ENCODE measurements around the gene MYOZ1.

GRCh38 chr10:73614720-73615119 is 26.6 kb downstream of the MYOZ1 start:
- TF ChIP-seq RNF2 (IDR thresholded peaks at IDR 0.05; ENCODE audit: borderline replicate concordance, low read depth, low read length, missing control alignments, poor library complexity, severe bottlenecking) = no peak
- no peak for TF ChIP-seq EZH2 (IDR thresholded peaks at IDR 0.05; ENCODE audit: low read depth, low read length, severe bottlenecking)
- TF ChIP-seq ATF3 (IDR thresholded peaks at IDR 0.05; ENCODE audit: insufficient read depth, low read depth, low read length) = no peak
- TF ChIP-seq CTCF (IDR thresholded peaks at IDR 0.05; ENCODE audit: control extremely low read depth in 1 of 3, insufficient read depth in 1 of 3, low read depth in 1 of 3, low read length in 3 of 3) = no peak
- no peak for TF ChIP-seq GABPA (IDR thresholded peaks at IDR 0.05; ENCODE audit: borderline replicate concordance, insufficient read depth, low read length)
- no peak for TF ChIP-seq KDM1A (IDR thresholded peaks at IDR 0.05; ENCODE audit: borderline replicate concordance, low read length)
- no peak for TF ChIP-seq POLR2A (IDR thresholded peaks at IDR 0.05; ENCODE audit: control extremely low read depth in 1 of 2, low read depth in 2 of 2, low read length in 2 of 2)
- no peak for TF ChIP-seq RAD21 (IDR thresholded peaks at IDR 0.05 in 1 of 2, conservative IDR thresholded peaks at IDR 0.05 in 1 of 2; ENCODE audit: low read depth in 2 of 2, low read length in 2 of 2)
- no peak for TF ChIP-seq JUN (IDR thresholded peaks at IDR 0.05; ENCODE audit: low read depth, low read length)
- no peak for TF ChIP-seq EP300 (IDR thresholded peaks at IDR 0.05; ENCODE audit: borderline replicate concordance in 1 of 2, low read depth in 2 of 2, low read length in 2 of 2)
